K562 (cell line): ENCODE results near the gene WBP1L.
"Not testable (repeated sequence)": the region's sequence is repeated elsewhere in the genome, so short reads cannot be mapped to it uniquely, and the experiment has no call there.

Experiments used
- CBFB ChIP-seq: sonication (generic); formaldehyde crosslinking; IDR thresholded peaks from 2 replicates; pipeline ENCODE4 v1.4.0; 2020; ENCODE audit warnings: mild to moderate bottlenecking, missing genetic modification reagents
- CTCF ChIP-seq, 3 experiments: IDR thresholded peaks in 2 of 3; conservative IDR thresholded peaks in 1 of 3; 2 replicates each; pipeline ENCODE4 v1.5.1; 2011 to 2012; ENCODE audit warnings: low read length in 3 of 3, mild to moderate bottlenecking in 3 of 3, control low read depth in 2 of 3, improper control_type of control experiment in 1 of 3, inconsistent platforms in 1 of 3, low read depth in 1 of 3, mixed read lengths in 1 of 3, moderate library complexity in 1 of 3; ENCODE audit not compliant: insufficient read depth in 2 of 3
- EP300 ChIP-seq: IDR thresholded peaks from 2 replicates; pipeline ENCODE4 v1.6.1; 2012; ENCODE audit warnings: low read length, improper control_type of control experiment
- HIVEP1 ChIP-seq: fragments of 250-450 bp; sonication (Bioruptor Pico); IDR thresholded peaks from 2 replicates; pipeline ENCODE4 v1.4.0; 2020; ENCODE audit warnings: mild to moderate bottlenecking
- POLR2G ChIP-seq: fragments of 200-400 bp; formaldehyde crosslinking; IDR thresholded peaks from 2 replicates; pipeline ENCODE4 v1.6.1; 2017; ENCODE audit warnings: low read depth, mild to moderate bottlenecking, antibody characterized with exemption, low read length, moderate library complexity
- RAD21 ChIP-seq, 2 experiments: fragments of 250-450 bp in 1 of 2; fragments of 450-650 bp in 1 of 2; sonication (Bioruptor Pico) in 1 of 2; formaldehyde crosslinking in 1 of 2; IDR thresholded peaks in 1 of 2; conservative IDR thresholded peaks in 1 of 2; 2 replicates each; pipeline versions ENCODE4 v1.4.0 to v1.8.0; 2020 to 2022; ENCODE audit warnings: mild to moderate bottlenecking in 2 of 2, moderate library complexity in 1 of 2
- RFX5 ChIP-seq: IDR thresholded peaks from 2 replicates; pipeline ENCODE4 v1.6.1; 2011; ENCODE audit warnings: low read depth, mild to moderate bottlenecking, improper control_type of control experiment, low read length
- SP1 ChIP-seq: sonication (generic); formaldehyde crosslinking; IDR thresholded peaks from 2 replicates; pipeline ENCODE4 v1.8.1; 2022; ENCODE audit warnings: mild to moderate bottlenecking, missing genetic modification reagents
- ZFPM2 ChIP-seq: fragments of 250-450 bp; sonication (Bioruptor Pico); IDR thresholded peaks from 2 replicates; pipeline ENCODE4 v1.5.1; 2022; ENCODE audit warnings: mild to moderate bottlenecking
- ZFX ChIP-seq: sonication (generic); formaldehyde crosslinking; IDR thresholded peaks from 2 replicates; pipeline ENCODE4 v1.8.0; 2022; ENCODE audit warnings: mild to moderate bottlenecking, missing genetic modification reagents, moderate library complexity

- not testable (repeated sequence) for TF ChIP-seq RFX5; CTCF (IDR thresholded peaks at IDR 0.05 in 2 of 3, conservative IDR thresholded peaks at IDR 0.05 in 1 of 3; ENCODE audit: insufficient read depth in 2 of 3, low read depth in 1 of 3, low read length in 3 of 3); ZFX (CRISPR knock-in tag); EP300; CBFB; ZFPM2 (CRISPR knock-in tag); RAD21 (CRISPR knock-in tag; conservative IDR thresholded peaks at IDR 0.05 in 1 of 2, IDR thresholded peaks at IDR 0.05 in 1 of 2); SP1 (CRISPR knock-in tag); POLR2G; HIVEP1
Observed at GRCh38 chr10:102843139-102843538, 99.4 kb downstream of the WBP1L start.
